Hematopoietic multipotent progenitor cell (in vitro differentiated cells): ENCODE measurements around the gene ELOVL5. TPM values are rescaled to one million over a fixed set of nuclear protein-coding genes. Genes with fewer than 3 reads are reported as not detected.
"Not testable (repeated sequence)": the region's sequence is repeated elsewhere in the genome, so short reads cannot be mapped to it uniquely, and the experiment has no call there.

Source experiments
- DNase-seq, 3 donors: peaks; one replicate each; pipeline ENCODE4 v3.0.0-alpha.2; 2011 to 2015; ENCODE audit warnings: low read depth in 2 of 3, low spot score in 2 of 3
- total RNA-seq: library from RNA; depleted of rRNA; stranded (reverse); fragments of >200 nt; gene quantifications from one replicate; pipeline ENCODE4 v1.2.3, GENCODE V29; 2012

ELOVL5 gene, protein sequence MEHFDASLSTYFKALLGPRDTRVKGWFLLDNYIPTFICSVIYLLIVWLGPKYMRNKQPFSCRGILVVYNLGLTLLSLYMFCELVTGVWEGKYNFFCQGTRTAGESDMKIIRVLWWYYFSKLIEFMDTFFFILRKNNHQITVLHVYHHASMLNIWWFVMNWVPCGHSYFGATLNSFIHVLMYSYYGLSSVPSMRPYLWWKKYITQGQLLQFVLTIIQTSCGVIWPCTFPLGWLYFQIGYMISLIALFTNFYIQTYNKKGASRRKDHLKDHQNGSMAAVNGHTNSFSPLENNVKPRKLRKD
- 84.6 TPM for total RNA-seq

DNA sequence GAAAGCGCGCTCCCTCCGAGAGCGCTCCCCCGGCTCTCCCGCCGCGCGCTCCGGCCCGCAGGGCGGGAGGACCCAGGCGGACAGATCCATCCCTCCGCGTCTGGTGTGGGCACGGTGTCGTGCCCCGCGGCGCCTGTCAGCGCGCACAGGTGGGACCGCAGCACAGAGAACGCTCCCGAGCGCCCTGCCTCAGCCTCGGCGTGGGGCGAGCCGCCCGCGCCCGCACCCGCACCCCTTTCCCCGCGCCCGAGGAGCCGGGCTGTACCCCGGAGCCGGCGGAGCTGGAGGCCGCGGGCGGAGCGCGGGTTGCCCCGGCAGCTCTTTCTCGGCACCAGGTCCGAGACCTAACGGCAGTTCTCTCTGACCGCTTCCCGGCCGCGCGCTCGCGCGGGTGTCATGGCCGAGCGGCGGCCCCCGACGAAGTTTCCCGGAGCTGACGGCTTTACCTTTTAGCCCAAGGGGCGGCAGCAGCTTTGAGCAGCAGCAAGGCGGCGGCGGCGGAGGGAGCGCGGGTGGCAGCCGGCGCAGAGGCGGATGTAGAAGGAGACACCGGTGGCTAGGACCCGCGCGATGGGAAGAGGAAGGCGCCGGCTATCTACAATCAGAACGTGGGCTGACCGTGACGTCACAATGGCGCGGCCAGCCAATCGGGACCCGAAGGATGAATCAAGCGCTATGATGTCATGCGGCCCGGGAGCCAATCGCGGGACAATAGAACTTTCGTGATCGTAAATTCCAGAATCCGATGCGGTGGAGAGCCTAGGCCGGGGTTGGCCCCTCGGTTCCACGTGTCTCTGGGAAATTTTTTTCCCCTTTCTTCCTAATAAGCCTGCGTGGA, at the start of gene ELOVL5:
ELOVL5 (minus strand) TSS at position 580 of the 838 bp plus-strand sequence. CDS start 53,251 bp downstream, outside the sequence.
- DNase-seq = peak; percentile 92 to 100 (median 100)

DNA sequence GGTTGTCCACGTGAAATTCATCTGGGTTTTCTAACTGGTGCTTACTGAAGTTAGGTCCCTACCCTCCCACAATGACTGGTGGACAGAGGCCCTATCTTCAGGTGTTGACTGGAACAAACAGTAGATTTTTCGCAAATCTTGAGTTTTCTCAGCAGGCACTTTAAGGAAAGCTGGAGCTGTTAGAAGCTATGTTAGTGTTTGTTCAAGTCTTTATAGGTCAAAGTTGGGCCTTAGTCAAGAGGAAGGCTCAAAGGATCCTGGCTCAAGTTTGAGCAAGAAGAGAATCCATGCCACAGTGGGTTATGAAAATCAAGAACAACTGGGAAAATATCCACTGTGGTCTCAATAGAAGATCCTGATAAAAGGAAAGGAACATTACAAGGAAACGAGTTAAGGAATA, 48.5 kb upstream of the ELOVL5 start:
- DNase-seq = no peak

DNA sequence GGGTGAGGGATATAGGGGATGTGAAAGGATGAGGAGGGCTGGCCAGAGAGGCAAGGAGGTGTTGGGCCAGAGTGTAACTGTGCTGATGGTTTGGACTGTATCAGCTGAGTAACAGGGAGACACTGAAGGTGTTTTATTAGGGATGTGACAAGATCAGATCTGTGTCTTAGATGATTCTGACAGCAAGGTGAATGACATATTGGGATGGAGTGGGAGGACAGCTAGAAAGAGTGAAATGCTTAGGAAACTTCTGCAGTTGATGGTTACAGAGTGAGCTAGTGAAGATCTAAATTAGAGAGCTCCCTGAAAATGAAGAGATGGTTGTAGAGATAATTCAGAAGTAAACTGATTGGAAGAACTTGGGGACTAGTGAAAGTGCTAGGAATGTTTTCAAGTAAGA, 47.2 kb upstream of the ELOVL5 start:
- no peak for DNase-seq

DNA sequence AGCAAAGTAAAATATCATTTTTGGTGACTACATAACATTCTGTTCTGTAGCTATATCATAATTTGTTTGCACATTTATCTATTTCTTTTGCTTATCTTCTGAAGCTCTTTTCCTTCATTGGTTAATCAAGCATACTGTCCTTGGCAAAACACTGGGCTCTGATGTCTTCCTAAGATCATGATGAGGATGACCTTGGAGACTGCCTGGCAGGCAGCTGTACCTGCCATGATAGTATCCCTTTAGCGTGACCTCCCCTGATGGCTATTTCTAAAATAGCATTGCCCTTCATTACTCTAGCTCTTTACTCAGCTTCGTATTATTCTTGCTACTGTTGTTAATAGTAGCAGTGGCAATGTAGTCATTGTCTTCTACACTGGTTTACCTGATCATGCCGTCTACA, 46.0 kb upstream of the ELOVL5 start:
- DNase-seq = no peak

DNA sequence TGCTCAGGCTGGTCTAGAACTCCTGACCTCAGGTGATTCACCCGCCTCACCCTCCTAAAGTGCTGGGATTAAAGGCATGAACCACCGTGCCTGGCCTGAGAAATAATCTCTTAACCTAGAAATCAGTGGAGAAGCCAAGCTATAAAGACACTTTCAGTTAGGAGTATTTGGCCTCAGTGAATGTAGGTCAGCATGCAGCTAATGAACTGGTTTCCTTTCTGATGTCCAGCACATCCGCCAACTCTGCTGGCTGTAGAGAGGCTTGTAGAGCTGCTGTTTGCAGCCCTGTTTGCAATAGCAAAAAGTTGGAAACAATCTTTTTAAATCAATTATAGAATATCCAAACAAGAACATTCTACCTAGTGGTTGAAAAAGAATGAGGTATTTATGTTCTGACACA, 42.4 kb upstream of the ELOVL5 start:
- no peak for DNase-seq

DNA sequence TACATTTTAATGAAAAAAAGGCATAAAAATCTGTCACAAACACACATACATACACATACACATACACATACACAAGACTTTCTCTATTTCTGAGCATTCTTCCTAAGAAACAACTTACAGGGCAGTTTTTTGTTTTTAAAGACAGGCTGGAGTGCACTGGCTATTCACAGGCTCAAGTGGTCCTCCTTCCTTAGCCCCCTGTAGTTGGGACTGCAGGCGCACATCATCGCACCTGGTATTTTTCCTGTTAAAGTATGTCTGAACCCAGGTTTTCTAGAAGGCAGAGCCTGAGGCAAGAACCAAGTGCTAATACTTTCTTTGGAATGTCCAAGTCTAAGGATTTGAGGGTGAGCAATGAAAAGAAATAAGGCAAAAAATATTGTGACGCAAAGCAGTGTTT, 41.3 kb upstream of the ELOVL5 start:
- DNase-seq = no peak

DNA sequence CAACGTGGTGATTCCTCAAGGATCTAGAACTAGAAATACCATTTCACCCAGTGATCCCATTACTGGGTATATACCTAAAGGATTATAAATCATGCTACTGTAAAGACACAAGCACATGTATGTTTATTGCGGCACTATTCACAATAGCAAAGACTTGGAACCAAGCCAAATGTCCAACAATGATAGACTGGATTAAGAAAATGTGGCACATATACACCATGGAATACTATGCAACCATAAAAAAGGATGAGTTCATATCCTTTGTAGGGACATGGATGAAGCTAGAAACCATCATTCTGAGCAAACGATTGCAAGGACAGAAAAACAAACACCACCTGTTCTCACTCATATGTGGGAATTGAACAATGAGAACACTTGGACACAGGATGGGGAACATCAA, 39.9 kb upstream of the ELOVL5 start:
- not testable (repeated sequence) for DNase-seq

DNA sequence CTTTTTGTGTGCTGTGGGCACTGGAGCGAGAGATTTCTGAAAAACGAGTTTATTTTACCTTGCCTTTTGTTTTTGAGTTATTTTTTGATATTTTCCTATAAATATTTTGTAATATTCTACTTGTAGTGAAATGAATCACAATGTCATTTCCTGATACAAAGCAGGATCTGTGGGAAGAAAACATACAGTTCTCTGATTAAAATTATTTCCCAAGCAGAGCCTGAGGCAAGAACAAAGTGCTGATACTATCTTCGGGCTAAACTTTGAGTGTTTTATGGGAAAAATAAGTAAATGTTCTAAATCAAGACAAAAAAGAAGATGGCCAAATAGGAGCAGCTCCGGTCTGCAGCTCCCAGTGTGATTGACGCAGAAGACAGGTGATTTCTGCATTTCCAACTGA, 33.7 kb upstream of the ELOVL5 start:
- no peak for DNase-seq

DNA sequence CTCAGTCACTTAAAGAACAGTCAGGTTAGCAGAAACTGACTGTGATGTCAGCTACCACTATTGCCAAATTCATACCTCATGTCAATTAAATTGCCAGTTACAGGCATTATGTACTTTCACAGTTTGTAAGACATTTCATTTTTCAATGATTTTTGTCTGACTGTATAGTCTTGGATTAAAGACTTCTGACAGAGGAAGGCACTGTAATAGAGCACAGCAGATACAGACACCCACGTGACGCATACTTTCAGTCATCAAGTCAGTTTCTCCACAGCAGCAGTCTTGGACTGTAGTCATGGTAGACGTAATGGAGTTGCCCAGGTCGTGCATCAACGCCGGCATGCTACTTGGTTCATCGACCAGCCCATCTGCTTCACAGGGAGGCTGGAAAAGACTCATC, 29.5 kb upstream of the ELOVL5 start:
- no peak for DNase-seq

DNA sequence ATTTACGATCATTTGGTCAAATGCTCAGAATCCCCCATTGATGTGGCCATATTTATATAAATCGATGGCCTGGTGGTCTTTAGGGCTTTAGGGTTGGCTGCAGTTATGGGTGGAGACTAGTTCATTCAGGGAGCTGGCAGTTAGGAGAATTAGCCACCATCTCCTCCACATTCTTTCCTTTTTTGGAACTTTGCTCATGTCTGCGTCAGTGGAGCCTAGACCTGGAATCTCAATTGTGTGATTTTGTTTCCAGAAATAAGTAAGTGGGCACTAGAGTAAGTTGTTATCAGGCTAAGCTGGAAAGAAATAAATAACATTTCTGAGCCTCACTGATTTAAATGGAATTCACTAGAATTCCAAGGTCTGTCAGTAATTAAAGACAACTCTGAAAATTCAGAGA, 29.0 kb upstream of the ELOVL5 start:
- no peak for DNase-seq

DNA sequence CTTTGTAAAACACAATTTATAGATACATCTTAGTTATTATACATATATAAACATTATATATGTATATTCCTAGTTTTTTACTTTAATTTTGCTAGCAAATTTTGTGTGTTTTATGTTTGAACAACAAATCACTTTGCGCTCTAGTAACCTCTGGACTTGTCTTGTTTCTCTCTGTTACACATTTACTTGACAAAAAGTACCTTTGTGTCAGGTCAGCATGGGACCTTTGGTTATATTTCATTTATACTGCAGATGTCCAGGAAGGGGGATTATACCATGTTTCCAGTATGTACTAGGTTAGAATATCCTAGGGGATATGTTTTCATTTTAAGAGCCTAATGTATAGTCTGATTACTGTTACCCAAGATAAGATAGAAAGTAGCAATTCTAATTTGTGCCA, 28.5 kb upstream of the ELOVL5 start:
- no peak for DNase-seq

DNA sequence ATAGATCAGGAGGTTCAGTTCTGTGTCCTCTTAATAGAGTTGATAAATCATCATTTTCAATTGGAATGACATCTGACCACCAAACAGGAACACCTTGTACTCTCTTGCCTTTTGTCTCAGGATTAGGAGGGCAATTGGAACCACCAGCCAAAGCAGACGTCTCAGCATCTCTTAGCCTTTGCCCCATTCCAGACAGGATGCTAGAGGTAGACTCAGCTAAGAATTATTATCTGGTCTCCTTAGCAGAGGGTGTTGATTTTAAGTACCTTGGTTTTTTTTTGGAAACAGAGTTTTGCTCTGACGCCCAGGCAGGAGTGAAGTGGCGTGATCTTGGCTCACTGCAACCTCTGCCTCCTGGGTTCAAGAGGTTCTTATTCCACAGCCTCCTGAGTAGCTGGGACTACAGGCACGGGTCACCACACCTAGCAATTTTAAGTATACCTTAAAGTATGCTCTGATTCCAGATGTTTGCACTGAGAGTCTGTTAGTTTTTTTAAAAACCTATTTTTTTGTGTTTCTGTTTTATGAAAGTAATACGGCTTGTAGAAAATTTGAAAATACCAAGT, 28.0 kb upstream of the ELOVL5 start:
- no peak for DNase-seq

DNA sequence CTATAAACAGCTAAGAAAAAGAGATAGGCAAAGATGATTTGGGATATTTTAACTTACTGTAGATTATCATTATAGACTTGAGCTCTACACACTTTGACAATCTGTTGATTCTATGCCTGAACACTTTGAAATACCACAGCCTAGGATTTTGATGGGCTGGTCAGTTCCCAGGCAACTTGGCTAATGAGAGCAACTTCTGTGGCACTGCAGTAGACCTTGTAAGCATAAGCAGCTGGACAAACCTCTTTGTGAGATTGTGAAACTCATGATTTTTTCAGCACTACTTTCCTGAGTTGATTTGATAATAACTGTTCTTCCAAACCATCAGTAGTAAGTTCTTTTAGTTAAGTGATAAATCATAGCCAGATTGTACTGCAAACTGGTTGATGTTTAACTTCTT, 27.1 kb upstream of the ELOVL5 start:
- no peak for DNase-seq

DNA sequence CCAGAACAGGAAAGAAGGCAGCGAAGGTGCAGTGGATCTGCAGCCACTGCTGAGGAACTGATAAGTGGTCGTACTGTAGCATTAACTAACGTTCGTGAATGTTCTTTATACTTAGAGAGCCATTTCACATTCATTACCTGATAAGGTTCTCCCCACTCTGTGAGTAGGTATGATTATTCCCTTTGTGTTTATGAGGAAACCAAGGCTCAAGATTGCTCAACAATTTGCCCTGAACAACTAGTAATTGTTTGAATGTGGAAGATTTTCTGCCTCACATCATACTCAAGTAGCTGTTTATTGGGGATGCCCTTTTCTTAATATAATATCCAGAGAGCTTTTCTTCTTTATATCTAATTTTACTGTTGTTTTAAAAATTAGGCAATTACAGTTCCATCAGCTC, 24.9 kb upstream of the ELOVL5 start:
- no peak for DNase-seq

DNA sequence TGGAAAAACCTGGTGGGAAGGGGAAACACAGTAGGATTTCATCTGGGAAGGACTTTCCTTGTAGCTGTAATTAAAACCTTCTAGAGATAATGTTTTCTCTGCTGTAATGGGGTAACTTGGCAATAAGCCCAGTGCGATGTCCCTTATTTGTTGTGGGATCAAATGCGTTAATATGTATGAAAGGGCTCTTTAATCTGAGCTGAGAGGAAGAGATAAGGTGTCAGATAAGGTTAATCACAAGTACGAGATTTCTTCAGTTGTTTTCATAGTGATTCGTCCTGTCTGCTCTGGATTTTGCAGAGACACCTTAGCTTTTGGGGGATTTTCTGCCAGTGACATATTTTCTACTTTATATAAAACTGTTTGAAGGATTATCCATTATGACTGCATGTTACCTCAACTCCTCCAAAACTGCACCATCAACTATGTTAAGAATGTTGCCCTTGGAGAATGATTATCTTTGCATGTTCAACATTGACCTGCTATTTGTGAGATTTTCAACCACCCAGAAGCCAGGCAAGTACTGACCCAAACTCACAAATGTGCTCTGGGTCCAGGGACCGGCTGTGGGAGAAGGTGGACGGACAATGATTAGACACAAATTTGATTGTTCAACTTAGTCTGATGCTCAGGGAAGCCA, 21.2 kb upstream of the ELOVL5 start:
- DNase-seq = no peak

DNA sequence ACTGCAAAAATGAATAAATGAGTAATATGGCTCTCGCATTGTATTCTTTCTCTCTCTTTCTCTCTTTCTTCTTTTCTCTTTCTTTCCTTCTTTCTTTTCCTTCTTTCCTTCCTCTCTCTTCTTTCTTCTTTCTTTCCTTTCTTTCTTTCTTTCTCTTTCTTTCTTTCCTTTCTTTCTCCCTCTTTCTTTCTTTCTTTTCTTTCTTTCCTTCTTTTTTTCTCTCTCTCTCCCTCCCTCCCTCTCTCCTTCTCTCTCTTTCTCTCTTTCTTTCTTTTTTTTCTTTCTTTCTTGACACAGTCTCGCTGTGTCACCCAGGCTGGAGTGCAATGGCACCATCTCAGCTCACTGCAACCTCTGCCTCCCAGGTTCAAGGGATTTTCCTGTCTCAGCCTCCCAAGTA, 20.3 kb upstream of the ELOVL5 start:
- no peak for DNase-seq

DNA sequence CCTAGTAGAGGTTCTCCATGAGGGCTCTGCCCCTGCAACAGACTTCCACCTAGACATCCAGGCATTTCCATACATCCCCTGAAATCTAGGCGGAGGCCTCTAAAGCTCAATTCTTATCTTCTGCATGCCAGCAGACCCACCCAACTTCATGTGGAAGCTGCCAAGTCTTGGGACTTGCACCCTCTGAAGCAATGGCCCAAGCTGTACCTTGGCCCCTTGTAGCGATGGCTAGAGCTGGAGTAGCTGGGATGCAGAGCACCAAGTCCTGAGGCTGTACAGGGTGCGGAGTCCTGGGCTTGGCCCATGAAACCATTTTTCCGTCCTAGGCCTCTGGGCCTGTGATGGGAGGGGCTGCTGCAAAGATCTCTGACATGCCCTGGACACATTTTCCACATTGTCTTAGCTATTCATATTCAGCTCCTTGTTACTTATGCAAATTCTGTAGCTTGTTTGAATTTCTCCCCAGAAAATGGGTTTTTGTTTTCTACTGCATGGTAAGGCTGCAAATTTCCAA, 17.4 kb upstream of the ELOVL5 start:
- no peak for DNase-seq

DNA sequence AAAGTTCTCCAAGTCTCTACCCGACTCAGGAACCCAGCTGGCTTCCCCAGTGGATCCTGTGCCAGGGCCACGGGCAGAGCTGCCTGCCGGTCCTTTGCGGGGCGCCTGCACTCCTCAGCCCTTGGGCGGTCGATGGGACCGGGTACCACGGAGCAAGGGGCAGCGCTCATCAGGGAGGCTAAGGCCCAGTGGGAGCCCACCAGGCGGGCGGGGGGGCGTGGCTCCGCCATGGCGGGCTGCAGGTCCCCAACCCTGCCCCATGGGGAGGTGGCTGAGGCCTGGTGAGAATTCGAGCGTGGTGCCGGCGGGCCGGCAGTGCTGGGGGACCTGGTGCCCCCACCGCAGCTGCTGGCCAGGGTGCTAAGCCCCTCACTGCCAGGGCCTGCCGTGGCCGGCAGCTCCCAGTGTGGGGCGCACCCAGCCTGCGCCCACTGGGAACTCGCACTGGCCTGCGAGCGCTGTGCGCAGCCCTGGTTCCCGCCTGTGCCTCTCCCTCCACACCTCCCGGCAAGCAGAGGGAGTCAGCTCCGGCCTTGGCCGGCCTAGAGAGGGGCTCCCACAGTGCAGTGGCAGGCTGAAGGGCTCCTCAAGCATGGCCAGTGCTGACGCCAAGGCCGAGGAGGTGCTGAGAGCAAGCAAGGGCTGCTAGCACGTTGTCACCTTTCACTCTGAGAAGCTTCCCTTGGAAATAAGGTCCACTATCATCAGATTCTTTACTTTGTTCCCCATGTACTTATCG, 14.8 kb upstream of the ELOVL5 start:
- DNase-seq = no peak

DNA sequence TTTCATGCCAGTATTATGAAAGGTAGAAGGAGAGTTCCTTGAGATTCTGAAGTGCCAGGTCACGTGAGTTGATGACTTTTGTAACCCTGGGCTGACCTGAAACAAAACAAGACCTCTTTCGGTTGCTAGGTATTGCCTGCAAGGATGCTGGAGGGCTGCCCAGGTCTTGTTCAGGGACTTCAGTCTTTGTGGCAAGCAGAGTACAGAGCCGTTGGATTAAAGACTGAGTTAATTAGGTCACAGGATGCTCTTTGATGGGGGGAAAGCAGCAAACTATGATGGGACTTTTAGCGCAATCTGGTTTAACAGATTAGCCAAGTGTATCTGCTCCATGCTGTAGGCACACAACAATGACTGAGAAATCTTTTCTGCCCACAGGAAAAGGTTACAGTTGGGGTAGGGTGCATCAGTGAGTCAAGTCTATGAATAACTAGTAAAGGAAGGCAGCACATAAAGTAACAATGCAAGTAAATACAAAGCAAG, 12.8 kb upstream of the ELOVL5 start:
- DNase-seq = peak; percentile 64 to 94 (median 77)
